SU-DHL-6 (cell line): Measurements from ENCODE around the gene RAD51B.

Experiments
- EZH2phosphoT487 ChIP-seq: fragments of 200-600 bp; sonication (generic), shearing (Covaris generic); conservative IDR thresholded peaks from 2 replicates; pipeline ENCODE4 v1.6.1; 2018; ENCODE audit warnings: mild to moderate bottlenecking, antibody characterized with exemption, low read length, moderate library complexity, mixed read lengths
- TF ChIP-seq, protein P1 (sequence below): fragments of 200-600 bp; sonication (generic); IDR thresholded peaks from one replicate; pipeline ENCODE4 v1.5.1; 2017; ENCODE audit warnings: antibody characterized with exemption, mild to moderate bottlenecking, low read length, moderate library complexity; ENCODE audit not compliant: insufficient read depth, poor library complexity, severe bottlenecking

DNA sequence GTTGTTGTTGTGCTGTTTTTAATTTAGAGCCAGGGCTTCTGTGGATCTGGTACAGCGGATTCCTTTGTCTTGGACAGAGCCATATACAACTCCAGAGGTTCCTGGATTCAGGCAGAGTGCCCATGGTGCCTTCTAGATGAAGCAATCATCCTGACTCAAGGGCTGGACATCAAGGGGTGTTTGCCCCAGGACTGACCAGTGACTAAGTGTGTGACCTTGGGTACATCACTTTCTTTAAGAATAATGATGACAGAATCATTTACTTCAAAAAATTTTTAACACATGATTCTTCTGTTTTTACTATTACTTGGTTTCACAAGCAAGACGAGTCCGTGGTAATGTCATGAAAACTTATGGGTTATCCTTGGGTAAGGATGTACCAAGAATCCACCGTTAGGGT lies 576.0 kb downstream of the RAD51B start:
- TF ChIP-seq EZH2phosphoT487: no peak
- TF ChIP-seq, protein P1, sequence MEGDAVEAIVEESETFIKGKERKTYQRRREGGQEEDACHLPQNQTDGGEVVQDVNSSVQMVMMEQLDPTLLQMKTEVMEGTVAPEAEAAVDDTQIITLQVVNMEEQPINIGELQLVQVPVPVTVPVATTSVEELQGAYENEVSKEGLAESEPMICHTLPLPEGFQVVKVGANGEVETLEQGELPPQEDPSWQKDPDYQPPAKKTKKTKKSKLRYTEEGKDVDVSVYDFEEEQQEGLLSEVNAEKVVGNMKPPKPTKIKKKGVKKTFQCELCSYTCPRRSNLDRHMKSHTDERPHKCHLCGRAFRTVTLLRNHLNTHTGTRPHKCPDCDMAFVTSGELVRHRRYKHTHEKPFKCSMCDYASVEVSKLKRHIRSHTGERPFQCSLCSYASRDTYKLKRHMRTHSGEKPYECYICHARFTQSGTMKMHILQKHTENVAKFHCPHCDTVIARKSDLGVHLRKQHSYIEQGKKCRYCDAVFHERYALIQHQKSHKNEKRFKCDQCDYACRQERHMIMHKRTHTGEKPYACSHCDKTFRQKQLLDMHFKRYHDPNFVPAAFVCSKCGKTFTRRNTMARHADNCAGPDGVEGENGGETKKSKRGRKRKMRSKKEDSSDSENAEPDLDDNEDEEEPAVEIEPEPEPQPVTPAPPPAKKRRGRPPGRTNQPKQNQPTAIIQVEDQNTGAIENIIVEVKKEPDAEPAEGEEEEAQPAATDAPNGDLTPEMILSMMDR: no peak
